H9 (cell line): Measurements from ENCODE around the gene HAUS8. TPM values are rescaled to one million over a fixed set of nuclear protein-coding genes. Genes with fewer than 3 reads are reported as not detected.

ENCODE experiments used
- DNase-seq: peaks from one replicate; pipeline ENCODE4 v3.0.0-alpha.2; 2017
- H2AFZ ChIP-seq: one replicate; pipeline ENCODE4 v1.6.1; 2013; ENCODE audit warnings: mild to moderate bottlenecking, low read length, control low read depth, moderate library complexity
- H2AK5ac ChIP-seq: 2 replicates; pipeline ENCODE4 v1.6.1; 2013; ENCODE audit warnings: low read length, control low read depth, mixed read lengths; ENCODE audit not compliant: insufficient read length
- H2BK120ac ChIP-seq: one replicate; pipeline ENCODE4 v1.6.1; 2013; ENCODE audit warnings: low read depth, mild to moderate bottlenecking, low read length, control low read depth, inconsistent platforms; ENCODE audit not compliant: poor library complexity, severe bottlenecking
- H2BK12ac ChIP-seq: 2 replicates; pipeline ENCODE4 v1.6.1; 2013; ENCODE audit warnings: low read length, control low read depth, mixed read lengths, low read depth; ENCODE audit not compliant: insufficient read length
- H2BK15ac ChIP-seq: 2 replicates; pipeline ENCODE4 v1.6.1; 2013; ENCODE audit warnings: low read depth, low read length, control low read depth
- H2BK20ac ChIP-seq: one replicate; pipeline ENCODE4 v1.6.1; 2013; ENCODE audit warnings: low read depth, mild to moderate bottlenecking, low read length, control low read depth, inconsistent platforms; ENCODE audit not compliant: poor library complexity, severe bottlenecking
- H2BK5ac ChIP-seq: 2 replicates; pipeline ENCODE4 v1.6.1; 2013; ENCODE audit warnings: low read length, control low read depth, mixed read lengths; ENCODE audit not compliant: insufficient read length
- H3K14ac ChIP-seq: 2 replicates; pipeline ENCODE4 v1.6.1; 2013; ENCODE audit warnings: low read length, control low read depth; ENCODE audit not compliant: insufficient read depth
- H3K18ac ChIP-seq: 2 replicates; pipeline ENCODE4 v1.6.1; 2013; ENCODE audit warnings: low read depth, mild to moderate bottlenecking, mixed read lengths, low read length, control low read depth; ENCODE audit not compliant: insufficient read length
- H3K23ac ChIP-seq: 2 replicates; pipeline ENCODE4 v1.6.1; 2013; ENCODE audit warnings: low read length, control low read depth, mixed read lengths, low read depth; ENCODE audit not compliant: insufficient read length
- H3K23me2 ChIP-seq: 2 replicates; pipeline ENCODE4 v1.6.1; 2013; ENCODE audit warnings: low read depth, mild to moderate bottlenecking, mixed read lengths, low read length, control low read depth; ENCODE audit not compliant: insufficient read length, poor library complexity, severe bottlenecking
- H3K27ac ChIP-seq: 2 replicates; pipeline ENCODE4 v1.5.1; 2013; ENCODE audit warnings: low read length, control low read depth, mixed read lengths, low read depth; ENCODE audit not compliant: insufficient read length
- H3K27me3 ChIP-seq: 2 replicates; pipeline ENCODE4 v1.6.1; 2013; ENCODE audit warnings: low read length, control low read depth, inconsistent platforms; ENCODE audit not compliant: insufficient read depth
- H3K4ac ChIP-seq: 2 replicates; pipeline ENCODE4 v1.6.1; 2013; ENCODE audit warnings: low read depth, mild to moderate bottlenecking, control low read depth, inconsistent platforms, low read length, moderate library complexity
- H3K4me1 ChIP-seq: 2 replicates; pipeline ENCODE4 v1.6.1; 2013; ENCODE audit warnings: low read length, control low read depth, inconsistent platforms; ENCODE audit not compliant: insufficient read depth
- H3K4me2 ChIP-seq: 2 replicates; pipeline ENCODE4 v1.6.1; 2013; ENCODE audit warnings: low read length, control low read depth, mixed read lengths; ENCODE audit not compliant: insufficient read length, insufficient read depth
- H3K56ac ChIP-seq: 2 replicates; pipeline ENCODE4 v1.6.1; 2013; ENCODE audit warnings: low read depth, mild to moderate bottlenecking, mixed read lengths, low read length, control low read depth; ENCODE audit not compliant: insufficient read length
- H3K79me1 ChIP-seq: 2 replicates; pipeline ENCODE4 v1.6.1; 2013; ENCODE audit warnings: low read depth, mild to moderate bottlenecking, moderate library complexity, low read length, control low read depth, inconsistent platforms; ENCODE audit not compliant: insufficient read depth, poor library complexity, severe bottlenecking
- H3K79me2 ChIP-seq: 2 replicates; pipeline ENCODE4 v1.6.1; 2013; ENCODE audit warnings: low read length, control low read depth, inconsistent platforms; ENCODE audit not compliant: insufficient read depth
- H3K9ac ChIP-seq: 2 replicates; pipeline ENCODE4 v1.6.1; 2013; ENCODE audit warnings: low read length, control low read depth, mixed read lengths; ENCODE audit not compliant: insufficient read length; ENCODE audit errors: extremely low read depth
- H3K9me3 ChIP-seq: one replicate; pipeline ENCODE4 v1.6.1; 2013; ENCODE audit warnings: low read depth, low read length, inconsistent platforms; ENCODE audit not compliant: control insufficient read depth
- H3T11ph ChIP-seq: one replicate; pipeline ENCODE4 v1.6.1; 2013; ENCODE audit warnings: mild to moderate bottlenecking, low read length, control low read depth, inconsistent platforms
- H4K20me1 ChIP-seq: one replicate; pipeline ENCODE4 v1.6.1; 2013; ENCODE audit not compliant: control insufficient read depth, insufficient read length, insufficient read depth
- H4K5ac ChIP-seq: 2 replicates; pipeline ENCODE4 v1.6.1; 2013; ENCODE audit warnings: low read depth, mild to moderate bottlenecking, mixed read lengths, low read length, control low read depth; ENCODE audit not compliant: insufficient read length
- H4K8ac ChIP-seq: replicated peaks from 2 replicates; pipeline ENCODE4 v1.6.1; 2013; ENCODE audit warnings: low read length, control low read depth, mixed read lengths, low read depth; ENCODE audit not compliant: insufficient read length
- H4K91ac ChIP-seq: 2 replicates; pipeline ENCODE4 v1.6.1; 2013; ENCODE audit warnings: low read depth, mild to moderate bottlenecking, moderate library complexity, mixed read lengths, low read length, control low read depth; ENCODE audit not compliant: insufficient read length
- H3K27ac Mint-ChIP-seq, 3 experiments: 2 replicates in 2 of 3; 3 replicates in 1 of 3; pipeline ENCODE4 v1.8.0; 2020 to 2021; ENCODE audit warnings: mixed read lengths in 3 of 3, mild to moderate bottlenecking in 1 of 3, moderate library complexity in 1 of 3
- H3K27me3 Mint-ChIP-seq: 2 replicates; pipeline ENCODE4 v1.8.0; 2021; ENCODE audit warnings: low read depth, mild to moderate bottlenecking, moderate library complexity, mixed read lengths
- H3K36me3 Mint-ChIP-seq, 3 experiments: 2 replicates in 2 of 3; 3 replicates in 1 of 3; pipeline ENCODE4 v1.8.0; 2020 to 2021; ENCODE audit warnings: low read depth in 3 of 3, mixed read lengths in 3 of 3; ENCODE audit not compliant: insufficient read depth in 1 of 3
- H3K4me1 Mint-ChIP-seq, 2 experiments: 2 replicates each; pipeline ENCODE4 v1.8.0; 2020; ENCODE audit warnings: mixed read lengths in 2 of 2
- H3K4me3 Mint-ChIP-seq, 2 experiments: 2 replicates in 1 of 2; 3 replicates in 1 of 2; pipeline ENCODE4 v1.8.0; 2020 to 2021; ENCODE audit warnings: mild to moderate bottlenecking in 2 of 2, mixed read lengths in 2 of 2, moderate library complexity in 1 of 2
- H3K9me3 Mint-ChIP-seq, 2 experiments: 2 replicates in 1 of 2; 3 replicates in 1 of 2; pipeline ENCODE4 v1.8.0; 2020; ENCODE audit warnings: mild to moderate bottlenecking in 2 of 2, mixed read lengths in 2 of 2, moderate library complexity in 1 of 2
- WGBS: extraction: QIAGEN DNeasy Blood & Tissue Kit; methylation state at CpG from one replicate; pipeline ENCODE4 v1.1.7; 2013; ENCODE audit warnings: missing lambda C conversion rate, low lambda C conversion rate, mixed read lengths; ENCODE audit not compliant: insufficient read length; ENCODE audit errors: extremely low coverage; 5-methylcytosine and 5-hydroxymethylcytosine counted together
- total RNA-seq: library from RNA; stranded (reverse); gene quantifications from 2 replicates; pipeline ENCODE4 v1.2.1, GENCODE V29; 2021
- TF ChIP-seq, protein P1 (sequence below): fragments of 200-600 bp; sonication (generic); conservative IDR thresholded peaks from 3 replicates; pipeline ENCODE4 v1.8.0; 2021; ENCODE audit warnings: antibody characterized with exemption, mild to moderate bottlenecking

Gene HAUS8
- total RNA-seq, 1 experiment from 2014 or later, result 27.8 TPM

- H2BK5ac ChIP-seq, result no peak overlapping the region
- no peak overlapping the region for H2AK5ac ChIP-seq
- DNase-seq, result no peak
- no peaks in the 10 kb centered on the region for H3K27me3 ChIP-seq
- Mint-ChIP-seq H3K27me3 (no peaks in the 10 kb centered on the region), H3K36me3 (peaks cover 7 to 9% (median 9%) of the 10 kb centered on the region in 3 experiments; a peak in 5 of 7 replicates), H3K4me1 (peaks cover 8 to 9% of the 10 kb centered on the region in 2 experiments), H3K9me3 (no peaks in the 10 kb centered on the region), H3K27ac (peak overlapping the region in 2 of 3 experiments; percentile 31 to 36; a peak in 3 of 7 replicates), H3K4me3 (no peak overlapping the region)
- peaks cover 9% of the 10 kb centered on the region; the same call in 1 of the 2 replicates for H3K79me2 ChIP-seq
- H3K23me2 ChIP-seq, result no peaks in the 10 kb centered on the region
- H3K79me1 ChIP-seq, result no peaks in the 10 kb centered on the region
- H3K18ac ChIP-seq, result no peak overlapping the region
- TF ChIP-seq, protein P1, sequence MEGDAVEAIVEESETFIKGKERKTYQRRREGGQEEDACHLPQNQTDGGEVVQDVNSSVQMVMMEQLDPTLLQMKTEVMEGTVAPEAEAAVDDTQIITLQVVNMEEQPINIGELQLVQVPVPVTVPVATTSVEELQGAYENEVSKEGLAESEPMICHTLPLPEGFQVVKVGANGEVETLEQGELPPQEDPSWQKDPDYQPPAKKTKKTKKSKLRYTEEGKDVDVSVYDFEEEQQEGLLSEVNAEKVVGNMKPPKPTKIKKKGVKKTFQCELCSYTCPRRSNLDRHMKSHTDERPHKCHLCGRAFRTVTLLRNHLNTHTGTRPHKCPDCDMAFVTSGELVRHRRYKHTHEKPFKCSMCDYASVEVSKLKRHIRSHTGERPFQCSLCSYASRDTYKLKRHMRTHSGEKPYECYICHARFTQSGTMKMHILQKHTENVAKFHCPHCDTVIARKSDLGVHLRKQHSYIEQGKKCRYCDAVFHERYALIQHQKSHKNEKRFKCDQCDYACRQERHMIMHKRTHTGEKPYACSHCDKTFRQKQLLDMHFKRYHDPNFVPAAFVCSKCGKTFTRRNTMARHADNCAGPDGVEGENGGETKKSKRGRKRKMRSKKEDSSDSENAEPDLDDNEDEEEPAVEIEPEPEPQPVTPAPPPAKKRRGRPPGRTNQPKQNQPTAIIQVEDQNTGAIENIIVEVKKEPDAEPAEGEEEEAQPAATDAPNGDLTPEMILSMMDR, result no peak
- H3K4ac ChIP-seq, result no peak overlapping the region
- H3K23ac ChIP-seq, result no peak overlapping the region
- H2AFZ ChIP-seq, result no peak overlapping the region
- H2BK20ac ChIP-seq, result no peak overlapping the region
- no peaks in the 10 kb centered on the region for H4K20me1 ChIP-seq
- H4K91ac ChIP-seq, result no peak overlapping the region
- no peak overlapping the region for H2BK120ac ChIP-seq
- H2BK12ac ChIP-seq, result no peak overlapping the region
- no peak overlapping the region for H3T11ph ChIP-seq
- H3K9me3 ChIP-seq, result no peaks in the 10 kb centered on the region
- H3K27ac ChIP-seq, result no peak overlapping the region
- H3K14ac ChIP-seq, result no peak overlapping the region
- no peak overlapping the region for H3K9ac ChIP-seq
- no peak overlapping the region for H4K8ac ChIP-seq
- no peak overlapping the region for H2BK15ac ChIP-seq
- no peak overlapping the region for H3K56ac ChIP-seq
- no peak overlapping the region for H3K4me2 ChIP-seq
- H4K5ac ChIP-seq, result no peak overlapping the region
- WGBS, result no CpG with 5 or more reads among the region's 15 CpGs
- H3K4me1 ChIP-seq, result no peaks in the 10 kb centered on the region
Observed at GRCh38 chr19:17091758-17092333, 16.6 kb upstream of the HAUS8 start.
